Measurements from ENCODE around the gene ATRX.
"Not testable (repeated sequence)": the region's sequence is repeated elsewhere in the genome, so short reads cannot be mapped to it uniquely, and the experiment has no call there.

Gene ATRX

GRCh38 chrX:77740376-77740905 is 45.6 kb downstream of the ATRX start:
- DNase-seq (ENCODE audit: low read depth in 3 of 3): no peak

DNA sequence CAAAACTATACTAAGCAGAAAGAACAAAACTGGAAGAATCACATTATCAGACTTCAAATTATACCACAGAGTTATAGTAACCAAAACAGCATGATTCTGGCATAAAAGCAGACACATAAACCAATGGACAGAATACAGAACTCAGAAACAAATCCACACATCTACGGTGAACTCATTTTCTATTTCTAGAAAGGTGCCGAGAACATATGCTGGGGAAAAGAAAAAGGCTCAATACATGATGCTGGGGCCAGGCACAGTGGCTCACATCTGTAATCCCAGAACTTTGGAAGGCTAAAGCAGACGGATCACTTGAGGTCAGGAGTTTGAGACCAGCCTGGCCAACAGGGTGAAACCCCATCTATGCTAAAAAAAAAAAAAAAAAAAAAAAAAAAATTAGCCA is 52.7 kb downstream of the ATRX start:
- DNase-seq (ENCODE audit: low read depth in 3 of 3): no peak

- no peak for DNase-seq (ENCODE audit: low read depth in 3 of 3)
Observed at GRCh38 chrX:77731821-77732419, 54.1 kb downstream of the ATRX start.

DNA sequence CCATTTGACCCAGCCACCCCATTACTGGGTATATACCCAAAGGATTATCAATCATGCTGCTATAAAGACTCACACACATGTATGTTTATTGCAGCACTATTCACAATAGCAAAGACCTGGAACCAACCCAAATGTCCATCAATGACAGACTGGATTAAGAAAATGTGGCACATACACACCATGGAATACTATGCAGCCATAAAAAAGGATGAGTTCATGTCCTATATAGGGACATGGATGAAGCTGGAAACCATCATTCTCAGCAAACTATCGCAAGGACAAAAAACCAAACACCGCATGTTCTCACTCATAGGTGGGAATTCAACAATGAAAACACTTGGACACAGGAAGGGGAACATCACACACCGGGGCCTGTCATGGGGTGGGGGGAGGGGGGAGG is 59.9 kb downstream of the ATRX start:
- DNase-seq (ENCODE audit: low read depth in 3 of 3): not testable (repeated sequence)

GRCh38 chrX:77723681-77724080 is 62.3 kb downstream of the ATRX start:
- DNase-seq (ENCODE audit: low read depth in 3 of 3): no peak

GRCh38 chrX:77719388-77719787 is 66.6 kb downstream of the ATRX start:
- DNase-seq (ENCODE audit: low read depth in 3 of 3): no peak

GRCh38 chrX:77704881-77705280 is 81.1 kb downstream of the ATRX start:
- no peak for DNase-seq (ENCODE audit: low read depth in 3 of 3)

DNA sequence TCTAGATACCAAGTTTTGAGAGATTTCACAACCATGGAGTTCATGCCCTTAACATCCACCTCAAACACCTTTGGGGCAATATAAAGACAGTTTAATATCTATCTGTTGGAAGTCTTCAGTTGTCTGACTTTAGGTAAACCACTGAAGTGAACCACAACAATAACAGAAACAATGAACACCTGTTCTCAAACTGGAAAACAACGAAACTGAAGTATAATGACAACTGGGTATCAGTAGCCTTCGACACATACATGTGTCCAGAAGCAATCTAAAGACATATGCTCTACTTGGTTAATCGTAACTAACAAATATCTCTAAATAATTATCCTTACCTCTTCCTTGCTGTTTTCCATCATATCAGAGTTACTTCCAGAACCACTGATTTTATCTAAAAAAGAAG is 87.8 kb downstream of the ATRX start:
- DNase-seq (ENCODE audit: low read depth in 3 of 3): no peak

DNA sequence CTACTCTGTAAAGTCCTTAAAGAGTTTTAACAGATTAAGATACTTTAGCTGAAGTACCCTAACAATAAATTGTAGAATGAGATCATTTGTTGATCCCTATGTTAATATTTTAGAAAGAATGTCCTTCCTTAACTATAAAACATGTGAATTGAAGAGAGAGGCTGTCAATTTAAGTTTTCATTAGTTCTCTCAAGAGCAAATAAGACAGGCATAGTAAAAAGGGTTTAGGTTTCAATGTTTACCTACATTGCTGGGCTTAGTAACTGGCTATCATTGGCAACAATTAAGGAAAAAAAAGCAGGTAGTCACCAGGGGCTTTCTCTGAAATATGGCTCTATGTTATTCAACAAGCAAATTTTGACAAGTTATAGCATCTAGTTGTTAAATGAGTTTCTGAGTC is 91.5 kb downstream of the ATRX start:
- DNase-seq (ENCODE audit: low read depth in 3 of 3): no peak

DNA sequence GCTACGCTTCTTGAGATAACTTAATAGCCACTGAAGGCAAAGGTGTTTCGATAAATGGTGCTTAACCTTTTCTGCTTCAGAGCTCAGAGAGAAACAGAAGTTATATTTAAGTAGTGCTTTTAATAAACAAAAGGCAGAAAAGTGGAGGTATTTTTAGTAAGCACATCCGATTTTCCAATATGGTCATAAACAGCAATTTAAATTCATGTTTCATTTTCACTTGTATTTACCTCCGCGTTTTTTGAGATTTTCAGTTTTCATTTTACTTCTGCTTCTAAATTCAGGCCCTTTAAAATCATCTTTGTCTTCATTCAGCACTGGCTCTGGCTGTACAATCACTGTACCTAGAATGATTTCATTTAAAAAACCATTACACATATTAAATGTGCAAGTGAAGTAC is 92.4 kb downstream of the ATRX start:
- no peak for DNase-seq (ENCODE audit: low read depth in 3 of 3)

DNA sequence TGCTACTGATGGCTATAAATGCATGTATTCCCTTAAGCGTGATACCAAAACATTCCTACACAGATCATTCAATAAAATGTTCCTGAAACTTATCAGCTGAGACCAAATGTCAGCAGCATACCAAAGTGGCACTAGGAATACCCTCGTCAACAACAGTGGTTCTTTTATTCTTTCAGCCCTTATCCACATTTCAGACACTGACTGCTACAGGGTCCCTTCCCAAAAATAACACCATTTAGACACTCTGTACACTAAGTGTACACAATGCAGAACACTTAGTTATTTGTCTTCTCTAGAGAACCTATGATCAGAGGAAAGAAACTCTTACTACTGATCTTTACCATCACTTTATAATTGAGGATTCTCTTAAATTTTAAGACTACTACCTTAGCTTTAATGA is 94.1 kb downstream of the ATRX start:
- no peak for DNase-seq (ENCODE audit: low read depth in 3 of 3)

DNA sequence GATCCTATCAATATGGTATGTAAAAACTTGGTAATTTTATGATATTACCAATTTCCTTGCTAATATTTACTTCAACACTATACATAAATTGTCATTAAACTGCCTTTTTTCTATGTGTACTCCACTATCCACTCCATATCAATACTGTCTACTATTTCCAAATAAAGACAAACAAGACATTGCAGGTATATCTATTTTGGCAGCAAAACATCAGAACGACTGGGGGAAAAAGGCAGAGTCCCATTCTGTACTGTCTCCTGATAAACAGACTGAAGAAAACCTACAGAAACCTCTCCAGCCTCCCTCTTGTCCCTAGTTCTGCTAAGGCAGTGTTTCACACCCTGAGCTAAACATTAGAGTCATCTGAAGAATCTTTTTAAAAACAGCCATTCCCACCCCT is 96.6 kb downstream of the ATRX start:
- DNase-seq (ENCODE audit: low read depth in 3 of 3): no peak

DNA sequence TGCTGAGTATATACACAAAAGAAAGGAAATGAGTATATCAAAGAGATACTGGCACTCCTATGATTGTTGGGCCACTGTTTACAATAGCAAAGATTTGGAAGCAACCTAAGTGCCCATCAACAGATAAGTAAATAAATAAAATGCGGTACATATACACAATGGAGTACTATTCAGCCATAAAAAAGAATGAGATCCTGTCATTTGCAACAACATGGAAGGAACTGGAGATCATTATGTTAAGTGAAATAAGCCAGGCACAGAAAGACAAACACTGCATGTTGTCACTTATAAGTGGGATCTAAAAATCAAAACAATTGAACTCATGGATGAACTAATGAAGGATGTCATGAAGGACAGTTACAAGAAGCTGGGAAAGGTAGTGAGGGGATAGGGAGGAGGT is 100.3 kb downstream of the ATRX start:
- DNase-seq (ENCODE audit: low read depth in 3 of 3): not testable (repeated sequence)

DNA sequence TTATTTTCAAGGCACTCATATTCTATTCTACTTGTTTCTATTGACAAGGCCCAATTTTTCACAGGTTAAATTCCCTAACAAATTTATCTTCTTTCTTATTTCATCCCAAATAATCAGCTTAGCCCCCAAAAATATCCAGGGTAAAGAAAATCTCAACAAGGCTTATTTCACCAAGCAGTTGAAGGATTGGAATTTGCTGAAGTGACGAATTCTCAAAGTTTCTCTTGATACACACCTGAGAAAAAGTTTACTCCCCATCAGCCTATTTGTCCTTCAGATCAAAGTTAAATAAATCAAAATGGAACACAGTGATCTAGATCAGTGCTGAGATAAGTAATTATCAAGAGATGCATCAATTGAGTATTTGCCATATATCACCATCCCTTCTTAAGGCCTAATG is 106.9 kb downstream of the ATRX start:
- DNase-seq (ENCODE audit: low read depth in 3 of 3): no peak

DNA sequence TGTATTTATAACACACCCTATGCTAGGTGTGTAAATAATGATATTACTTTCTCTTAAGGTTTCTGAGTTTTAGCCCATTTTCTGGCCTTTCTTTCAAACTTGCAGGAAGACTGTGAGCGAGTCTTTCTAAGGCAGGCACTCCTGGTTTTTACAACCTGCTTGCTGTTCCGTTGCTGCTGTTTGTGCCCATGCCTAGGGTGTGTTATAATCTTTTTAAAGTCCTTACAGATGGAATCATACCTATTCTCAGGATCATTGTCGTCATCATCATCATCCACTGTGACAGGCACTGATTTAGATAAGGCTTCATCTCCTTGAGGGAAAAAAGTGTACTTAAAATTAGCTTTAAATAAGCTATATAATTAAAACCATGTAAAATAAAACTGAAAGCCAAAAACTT is 110.0 kb downstream of the ATRX start:
- no peak for DNase-seq (ENCODE audit: low read depth in 3 of 3)

DNA sequence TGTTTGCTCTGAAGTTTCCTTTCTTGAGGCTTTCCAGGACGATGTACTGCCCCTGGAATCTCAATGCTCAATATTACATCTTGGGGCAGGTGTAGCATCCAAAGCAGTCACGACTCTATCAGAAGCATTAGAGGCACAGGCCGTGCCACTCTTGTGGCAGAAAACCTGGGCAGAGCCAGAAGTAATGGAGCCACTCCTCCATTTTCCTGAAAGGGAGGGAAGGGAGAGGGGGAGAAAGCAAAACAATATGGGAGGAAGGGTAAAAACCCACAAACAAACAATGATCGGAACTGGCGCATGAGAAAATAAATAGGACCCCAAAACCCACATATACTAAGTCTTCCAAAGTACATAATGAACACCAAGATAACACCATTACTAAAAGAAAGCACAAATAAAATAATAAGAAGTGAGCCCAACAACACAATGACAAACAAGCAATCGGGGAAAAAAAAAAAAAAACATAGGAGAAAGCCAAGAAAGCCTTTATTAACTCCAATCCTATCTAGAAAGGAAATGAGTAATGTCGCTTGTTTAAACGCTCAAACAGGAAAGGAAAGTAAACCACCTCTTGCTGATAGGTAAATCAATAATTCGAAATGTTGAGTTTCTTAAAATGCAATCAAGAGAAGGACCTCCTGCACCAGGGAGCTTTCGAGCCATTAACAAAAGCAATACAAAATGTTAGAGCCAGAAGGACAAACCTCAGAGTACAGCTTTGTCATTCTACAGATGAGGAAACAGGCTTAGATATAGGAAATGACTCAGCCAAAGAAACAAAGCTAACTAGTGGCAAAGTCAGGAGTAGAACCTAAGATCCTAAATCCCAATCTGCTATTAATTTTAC is 117.4 kb downstream of the ATRX start:
- DNase-seq (ENCODE audit: low read depth in 3 of 3): no peak

GRCh38 chrX:77658886-77659285 is 127.1 kb downstream of the ATRX start:
- DNase-seq (ENCODE audit: low read depth in 3 of 3): no peak

- no peak for DNase-seq (ENCODE audit: low read depth in 3 of 3)
Observed at GRCh38 chrX:77652095-77652494, 133.9 kb downstream of the ATRX start.

GRCh38 chrX:77640702-77641101 is 145.3 kb downstream of the ATRX start:
- DNase-seq (ENCODE audit: low read depth in 3 of 3): no peak

DNA sequence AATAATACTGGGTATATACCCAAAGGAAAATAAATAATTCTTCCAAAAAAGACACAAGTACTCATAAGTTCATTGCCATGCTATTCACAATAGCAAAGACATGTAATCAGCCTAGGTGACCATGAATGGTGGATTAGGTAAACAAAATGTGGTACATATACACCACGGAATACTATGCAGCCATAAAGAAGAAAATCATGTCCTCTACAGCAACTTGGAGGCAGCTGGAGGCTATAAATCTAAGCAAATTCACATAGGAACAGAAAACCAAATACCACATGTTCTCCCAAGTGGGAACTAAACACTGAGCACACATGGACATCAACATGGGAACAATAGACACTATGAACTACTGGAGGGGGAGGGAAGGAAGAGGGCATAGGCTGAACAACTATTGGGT is 146.2 kb downstream of the ATRX start:
- DNase-seq (ENCODE audit: low read depth in 3 of 3): no peak

- DNase-seq (ENCODE audit: low read depth in 3 of 3): no peak
Observed at GRCh38 chrX:77638397-77638796, 147.6 kb downstream of the ATRX start.

GRCh38 chrX:77635373-77635772 is 150.6 kb downstream of the ATRX start:
- DNase-seq (ENCODE audit: low read depth in 3 of 3): no peak

DNA sequence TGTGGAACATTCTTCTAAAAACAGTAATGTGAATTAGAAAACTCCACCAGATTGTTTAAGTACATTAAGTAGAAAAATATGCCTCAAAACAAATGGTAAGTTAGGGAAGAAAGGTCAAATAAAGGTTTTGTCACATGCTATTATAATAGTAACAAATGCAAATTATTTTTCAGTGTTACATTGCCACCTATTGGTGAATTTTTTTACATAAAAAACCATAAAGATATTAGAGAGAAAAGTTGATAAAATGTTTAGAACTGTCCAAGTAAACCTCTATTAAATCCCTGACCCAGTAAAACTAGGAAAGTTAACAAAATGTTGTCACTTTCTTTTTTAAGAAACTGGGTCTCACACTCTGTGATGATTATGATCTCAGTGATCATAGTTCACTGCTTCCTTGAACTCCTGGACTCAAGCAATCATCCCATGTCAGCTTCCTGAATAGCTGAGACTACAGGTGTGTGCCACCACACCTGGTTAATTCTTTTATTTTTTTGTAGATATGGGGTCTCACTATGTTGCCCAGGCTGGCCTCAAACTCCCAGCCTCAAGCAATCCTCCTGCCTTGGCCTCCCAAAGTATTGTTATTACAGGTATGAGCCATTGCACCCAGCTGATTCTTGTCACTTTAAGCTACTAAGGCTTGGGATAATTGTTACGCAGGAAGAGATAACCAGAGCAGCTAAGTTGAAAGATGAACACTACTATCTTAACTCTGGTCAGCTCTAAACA is 157.6 kb downstream of the ATRX start:
- DNase-seq (ENCODE audit: low read depth in 3 of 3): no peak

Measured in stimulated activated CD4-positive, alpha-beta T cell treated with anti-CD3 and anti-CD28 coated beads, TNF-alpha, amount 100 ng/mL, for 4 hours (primary cell).